WTC11 (cell line): ENCODE data around the gene SETDB1. TPM values are rescaled to one million over a fixed set of nuclear protein-coding genes. Genes with fewer than 3 reads are reported as not detected.
A peak's percentile ranks its signal among the peaks of the same experiment; 100 is the strongest.

Experiments
- ATAC-seq: fragments of 200-7000 bp; cut with Tn5 transposase; 2 replicates; pipeline ENCODE4 v1.10.0; 2021; ENCODE audit warnings: mild to moderate bottlenecking, moderate library complexity
- CTCF ChIA-PET: fragments of 300-600 bp; sonication (Branson Sonifier 250); formaldehyde crosslinking; loops from one replicate; lab custom pipeline; 2021; ENCODE audit warnings: antibody characterized with exemption; lab: Charles Lee
- POLR2A ChIA-PET: fragments of 350-600 bp; sonication (Branson Sonifier 250); formaldehyde crosslinking; loops from one replicate; lab custom pipeline; 2021; ENCODE audit warnings: antibody characterized with exemption; lab: Charles Lee
- DNase-seq: peaks from one replicate; pipeline ENCODE4 v3.0.0; 2021; ENCODE audit warnings: low spot score
- H3K27ac Mint-ChIP-seq: 2 replicates; pipeline ENCODE4 v1.8.0; 2021; ENCODE audit warnings: mixed read lengths
- H3K27me3 Mint-ChIP-seq: 2 replicates; pipeline ENCODE4 v1.8.0; 2021; ENCODE audit warnings: low read depth, mild to moderate bottlenecking, moderate library complexity, mixed read lengths
- H3K36me3 Mint-ChIP-seq: 2 replicates; pipeline ENCODE4 v1.8.0; 2021; ENCODE audit warnings: mixed read lengths
- H3K4me1 Mint-ChIP-seq: 2 replicates; pipeline ENCODE4 v1.8.0; 2022; ENCODE audit warnings: mixed read lengths
- H3K4me3 Mint-ChIP-seq: 2 replicates; pipeline ENCODE4 v1.8.0; 2021; ENCODE audit warnings: mild to moderate bottlenecking, moderate library complexity, mixed read lengths
- H3K9me3 Mint-ChIP-seq: 2 replicates; pipeline ENCODE4 v1.8.0; 2021; ENCODE audit warnings: mixed read lengths
- ATF3 ChIP-seq: sonication (generic); formaldehyde crosslinking; conservative IDR thresholded peaks from 2 replicates; pipeline ENCODE4 v1.8.1; 2022; ENCODE audit warnings: mild to moderate bottlenecking, missing genetic modification reagents
- E2F1 ChIP-seq: sonication (generic); formaldehyde crosslinking; IDR thresholded peaks from 2 replicates; pipeline ENCODE4 v1.8.0; 2022; ENCODE audit warnings: mild to moderate bottlenecking, missing genetic modification reagents
- FOXK1 ChIP-seq: sonication (generic); formaldehyde crosslinking; IDR thresholded peaks from 2 replicates; pipeline ENCODE4 v1.8.0; 2022; ENCODE audit warnings: mild to moderate bottlenecking, moderate library complexity, missing genetic modification reagents
- FOXP1 ChIP-seq: sonication (generic); formaldehyde crosslinking; IDR thresholded peaks from 2 replicates; pipeline ENCODE4 v1.8.0; 2022; ENCODE audit warnings: missing genetic modification reagents, mild to moderate bottlenecking, moderate library complexity, borderline replicate concordance
- GABPB1 ChIP-seq: sonication (generic); formaldehyde crosslinking; IDR thresholded peaks from 2 replicates; pipeline ENCODE4 v1.8.1; 2023; ENCODE audit warnings: mild to moderate bottlenecking, missing genetic modification reagents
- HMGXB4 ChIP-seq: sonication (generic); formaldehyde crosslinking; IDR thresholded peaks from 2 replicates; pipeline ENCODE4 v1.8.1; 2023; ENCODE audit warnings: mild to moderate bottlenecking, moderate library complexity, missing genetic modification reagents
- JAZF1 ChIP-seq: fragments of 250-450 bp; sonication (Bioruptor Pico); IDR thresholded peaks from 2 replicates; pipeline ENCODE4 v1.9.0; 2021; ENCODE audit warnings: moderate library complexity, mild to moderate bottlenecking, inconsistent platforms
- MAX ChIP-seq: sonication (generic); formaldehyde crosslinking; IDR thresholded peaks from 2 replicates; pipeline ENCODE4 v1.8.0; 2022; ENCODE audit warnings: mild to moderate bottlenecking, missing genetic modification reagents
- NFATC4 ChIP-seq: fragments of 250-450 bp; sonication (Bioruptor Pico); IDR thresholded peaks from 2 replicates; pipeline ENCODE4 v1.9.0; 2021; ENCODE audit warnings: mild to moderate bottlenecking
- NR1H2 ChIP-seq: sonication (generic); formaldehyde crosslinking; IDR thresholded peaks from 2 replicates; pipeline ENCODE4 v1.9.0; 2021; ENCODE audit warnings: mild to moderate bottlenecking, moderate library complexity, missing genetic modification reagents
- NR2C2 ChIP-seq: sonication (generic); formaldehyde crosslinking; IDR thresholded peaks from 2 replicates; pipeline ENCODE4 v1.8.0; 2022; ENCODE audit warnings: mild to moderate bottlenecking, missing genetic modification reagents
- OVOL2 ChIP-seq: fragments of 250-450 bp; sonication (Bioruptor Pico); IDR thresholded peaks from 2 replicates; pipeline ENCODE4 v1.9.0; 2021; ENCODE audit warnings: mild to moderate bottlenecking, borderline replicate concordance
- SP1 ChIP-seq: sonication (generic); formaldehyde crosslinking; conservative IDR thresholded peaks from 2 replicates; pipeline ENCODE4 v1.8.1; 2022; ENCODE audit warnings: missing genetic modification reagents
- TEAD4 ChIP-seq: sonication (generic); formaldehyde crosslinking; IDR thresholded peaks from 2 replicates; pipeline ENCODE4 v1.8.0; 2022; ENCODE audit warnings: mild to moderate bottlenecking, missing genetic modification reagents
- TP53 ChIP-seq: sonication (generic); formaldehyde crosslinking; IDR thresholded peaks from 2 replicates; pipeline ENCODE4 v1.8.1; 2023; ENCODE audit warnings: mild to moderate bottlenecking, missing genetic modification reagents
- ZBTB21 ChIP-seq: sonication (generic); formaldehyde crosslinking; IDR thresholded peaks from 2 replicates; pipeline ENCODE4 v1.8.1; 2023; ENCODE audit warnings: mild to moderate bottlenecking, missing genetic modification reagents, borderline replicate concordance
- ZNF219 ChIP-seq: sonication (generic); formaldehyde crosslinking; IDR thresholded peaks from 2 replicates; pipeline ENCODE4 v1.8.0; 2023; ENCODE audit warnings: missing genetic modification reagents, mild to moderate bottlenecking, borderline replicate concordance
- ZNF232 ChIP-seq: sonication (generic); formaldehyde crosslinking; IDR thresholded peaks from 2 replicates; pipeline ENCODE4 v1.8.0; 2022; ENCODE audit warnings: mild to moderate bottlenecking, missing genetic modification reagents
- ZNF263 ChIP-seq: sonication (generic); formaldehyde crosslinking; IDR thresholded peaks from 2 replicates; pipeline ENCODE4 v1.8.1; 2022; ENCODE audit warnings: low read depth, mild to moderate bottlenecking, moderate library complexity, missing genetic modification reagents
- ZNF416 ChIP-seq: fragments of 250-450 bp; sonication (Bioruptor Pico); IDR thresholded peaks from 2 replicates; pipeline ENCODE4 v1.9.0; 2021; ENCODE audit warnings: mild to moderate bottlenecking, inconsistent platforms
- ZNF423 ChIP-seq: fragments of 250-450 bp; sonication (Bioruptor Pico); IDR thresholded peaks from 2 replicates; pipeline ENCODE4 v2.1.2; 2022; ENCODE audit warnings: mild to moderate bottlenecking, moderate library complexity
- total RNA-seq: library from RNA; stranded (reverse); gene quantifications from 3 replicates; pipeline ENCODE4 v1.2.3, GENCODE V29; 2021
- TF ChIP-seq, protein P1 (sequence below): sonication (generic); formaldehyde crosslinking; IDR thresholded peaks from 2 replicates; pipeline ENCODE4 v1.8.1; 2023; ENCODE audit warnings: mild to moderate bottlenecking, missing genetic modification reagents
- TF ChIP-seq, protein P2 (sequence below): fragments of 250-450 bp; sonication (Bioruptor Pico); conservative IDR thresholded peaks from 2 replicates; pipeline ENCODE4 v1.9.0; 2021; ENCODE audit warnings: mild to moderate bottlenecking
- TF ChIP-seq, protein P3 (sequence below): sonication (generic); formaldehyde crosslinking; IDR thresholded peaks from 2 replicates; pipeline ENCODE4 v1.8.0; 2022; ENCODE audit warnings: missing genetic modification reagents
- TF ChIP-seq, protein P4 (sequence below): sonication (generic); formaldehyde crosslinking; IDR thresholded peaks from 2 replicates; pipeline ENCODE4 v1.8.0; 2023; ENCODE audit warnings: missing genetic modification reagents

Gene SETDB1
- total RNA-seq, 1 experiment from 2014 or later, result 53.1 TPM

DNA sequence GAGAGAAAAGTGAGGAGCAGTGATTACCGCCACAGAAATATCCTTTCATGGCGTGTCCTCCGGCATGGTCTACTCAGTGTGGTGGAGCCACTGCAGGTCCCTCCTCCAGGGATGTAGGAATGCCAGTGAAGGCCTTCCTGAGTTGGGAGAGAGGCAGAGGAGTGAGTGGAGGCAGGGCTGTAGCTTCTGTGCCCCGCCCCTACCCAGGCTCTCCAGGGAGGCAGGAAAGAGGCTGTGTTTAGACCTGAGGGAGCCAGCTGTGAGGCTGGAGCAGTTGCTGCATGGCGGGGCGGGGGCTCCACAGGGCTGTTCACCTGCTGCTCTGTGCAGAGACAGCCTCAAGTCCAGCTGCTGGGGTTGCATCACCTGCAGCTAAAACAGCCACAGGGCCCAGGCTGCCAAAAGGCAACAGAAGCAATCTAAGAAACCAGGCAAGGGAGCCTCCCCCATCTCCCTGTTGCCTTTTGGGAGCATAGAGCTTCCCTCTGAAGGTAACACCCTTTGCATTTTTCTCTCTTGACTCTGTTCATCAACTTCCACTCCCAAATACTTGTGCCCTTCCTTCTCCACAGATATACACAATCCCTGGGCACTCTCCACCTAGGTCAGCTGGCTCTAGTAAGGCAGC, 55.1 kb downstream of the SETDB1 start:
- Mint-ChIP-seq H3K27ac (peak overlapping the region; percentile 87), H3K27me3 (peaks cover 3% of the 10 kb centered on the region; the same call in 1 of the 2 replicates), H3K36me3 (no peaks in the 10 kb centered on the region), H3K9me3 (no peaks in the 10 kb centered on the region), H3K4me3 (peak overlapping the region; percentile 46; the same call in 1 of the 2 replicates), H3K4me1 (peaks cover 43% of the 10 kb centered on the region)
- POLR2A ChIA-PET, result interaction anchor here (1.0 to 1.6 kb wide), 6 partner anchors 15 to 401 kb away, joined by 3 to 14 read pairs (median 4); partner anchors contain the start of genes C1orf56, MINDY1 and MLLT11
- CTCF ChIA-PET, result interaction anchor here (0.6 to 10.3 kb wide), 18 partner anchors 9 to 398 kb away, joined by 3 to 109 read pairs (median 4); partner anchors contain the start of genes C1orf56, GABPB2, GOLPH3L and MINDY1
- ATAC-seq, result peak; percentile 85
- DNase-seq, result peak; percentile 82
- no peak for TF ChIP-seq HMGXB4 (CRISPR knock-in tag)
- TF ChIP-seq, protein P1, sequence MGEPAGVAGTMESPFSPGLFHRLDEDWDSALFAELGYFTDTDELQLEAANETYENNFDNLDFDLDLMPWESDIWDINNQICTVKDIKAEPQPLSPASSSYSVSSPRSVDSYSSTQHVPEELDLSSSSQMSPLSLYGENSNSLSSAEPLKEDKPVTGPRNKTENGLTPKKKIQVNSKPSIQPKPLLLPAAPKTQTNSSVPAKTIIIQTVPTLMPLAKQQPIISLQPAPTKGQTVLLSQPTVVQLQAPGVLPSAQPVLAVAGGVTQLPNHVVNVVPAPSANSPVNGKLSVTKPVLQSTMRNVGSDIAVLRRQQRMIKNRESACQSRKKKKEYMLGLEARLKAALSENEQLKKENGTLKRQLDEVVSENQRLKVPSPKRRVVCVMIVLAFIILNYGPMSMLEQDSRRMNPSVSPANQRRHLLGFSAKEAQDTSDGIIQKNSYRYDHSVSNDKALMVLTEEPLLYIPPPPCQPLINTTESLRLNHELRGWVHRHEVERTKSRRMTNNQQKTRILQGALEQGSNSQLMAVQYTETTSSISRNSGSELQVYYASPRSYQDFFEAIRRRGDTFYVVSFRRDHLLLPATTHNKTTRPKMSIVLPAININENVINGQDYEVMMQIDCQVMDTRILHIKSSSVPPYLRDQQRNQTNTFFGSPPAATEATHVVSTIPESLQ (CRISPR knock-in tag), result no peak
- no peak for TF ChIP-seq ZNF232
- TF ChIP-seq ZNF263 (CRISPR knock-in tag), result no peak
- TF ChIP-seq NR2C2 (CRISPR knock-in tag), result no peak
- TF ChIP-seq SP1 (CRISPR knock-in tag), result peak; percentile 50
- 0 out of 2 replicates have a peak, but pooled peaks have one; percentile 59 for TF ChIP-seq ATF3
- TF ChIP-seq NR1H2 (CRISPR knock-in tag), result no peak
- peak; percentile 36; the same call in 1 of the 2 replicates for TF ChIP-seq MAX (CRISPR knock-in tag)
- 0 out of 2 replicates have a peak, but pooled peaks have one; percentile 74 for TF ChIP-seq TP53 (CRISPR knock-in tag)
- TF ChIP-seq ZBTB21 (CRISPR knock-in tag), result peak; percentile 72; the same call in 1 of the 2 replicates
- no peak for TF ChIP-seq OVOL2 (CRISPR knock-in tag)
- no peak for TF ChIP-seq NFATC4 (CRISPR knock-in tag)
- TF ChIP-seq ZNF219 (CRISPR knock-in tag), result no peak
- no peak for TF ChIP-seq E2F1 (CRISPR knock-in tag)
- TF ChIP-seq, protein P2, sequence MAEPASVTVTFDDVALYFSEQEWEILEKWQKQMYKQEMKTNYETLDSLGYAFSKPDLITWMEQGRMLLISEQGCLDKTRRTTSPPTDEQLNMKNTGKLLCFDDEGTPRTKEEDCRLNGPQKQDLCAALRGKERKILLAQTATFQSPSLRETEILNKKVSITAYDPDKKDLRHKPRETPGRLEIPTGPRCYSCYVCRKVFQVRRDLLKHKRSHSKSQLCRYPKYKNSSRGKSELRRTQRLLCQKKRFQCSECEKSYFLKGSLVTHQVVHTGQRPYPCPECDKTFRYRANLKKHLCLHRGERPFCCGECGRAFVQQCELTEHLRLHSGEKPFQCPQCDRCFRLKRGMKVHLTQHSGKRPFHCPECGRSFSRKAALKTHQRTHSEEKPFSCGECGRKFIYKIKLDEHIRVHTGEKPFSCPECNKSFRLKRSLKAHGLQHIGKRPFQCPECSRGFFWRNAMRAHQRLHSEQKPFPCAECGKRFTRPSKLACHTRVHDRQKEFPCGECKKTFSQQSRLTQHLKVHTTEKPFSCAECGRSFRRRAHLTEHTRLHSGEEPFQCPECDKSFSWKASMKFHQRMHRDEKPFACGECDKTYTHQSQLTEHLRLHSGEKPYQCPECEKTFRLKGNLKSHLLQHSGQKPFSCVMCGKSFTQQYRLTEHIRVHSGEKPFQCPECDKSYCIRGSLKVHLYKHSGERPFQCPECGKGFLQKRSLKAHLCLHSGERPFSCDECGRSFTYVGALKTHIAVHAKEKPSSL, result no peak
- peak; percentile 21; the same call in 1 of the 2 replicates for TF ChIP-seq ZNF423 (CRISPR knock-in tag)
- TF ChIP-seq, protein P3, sequence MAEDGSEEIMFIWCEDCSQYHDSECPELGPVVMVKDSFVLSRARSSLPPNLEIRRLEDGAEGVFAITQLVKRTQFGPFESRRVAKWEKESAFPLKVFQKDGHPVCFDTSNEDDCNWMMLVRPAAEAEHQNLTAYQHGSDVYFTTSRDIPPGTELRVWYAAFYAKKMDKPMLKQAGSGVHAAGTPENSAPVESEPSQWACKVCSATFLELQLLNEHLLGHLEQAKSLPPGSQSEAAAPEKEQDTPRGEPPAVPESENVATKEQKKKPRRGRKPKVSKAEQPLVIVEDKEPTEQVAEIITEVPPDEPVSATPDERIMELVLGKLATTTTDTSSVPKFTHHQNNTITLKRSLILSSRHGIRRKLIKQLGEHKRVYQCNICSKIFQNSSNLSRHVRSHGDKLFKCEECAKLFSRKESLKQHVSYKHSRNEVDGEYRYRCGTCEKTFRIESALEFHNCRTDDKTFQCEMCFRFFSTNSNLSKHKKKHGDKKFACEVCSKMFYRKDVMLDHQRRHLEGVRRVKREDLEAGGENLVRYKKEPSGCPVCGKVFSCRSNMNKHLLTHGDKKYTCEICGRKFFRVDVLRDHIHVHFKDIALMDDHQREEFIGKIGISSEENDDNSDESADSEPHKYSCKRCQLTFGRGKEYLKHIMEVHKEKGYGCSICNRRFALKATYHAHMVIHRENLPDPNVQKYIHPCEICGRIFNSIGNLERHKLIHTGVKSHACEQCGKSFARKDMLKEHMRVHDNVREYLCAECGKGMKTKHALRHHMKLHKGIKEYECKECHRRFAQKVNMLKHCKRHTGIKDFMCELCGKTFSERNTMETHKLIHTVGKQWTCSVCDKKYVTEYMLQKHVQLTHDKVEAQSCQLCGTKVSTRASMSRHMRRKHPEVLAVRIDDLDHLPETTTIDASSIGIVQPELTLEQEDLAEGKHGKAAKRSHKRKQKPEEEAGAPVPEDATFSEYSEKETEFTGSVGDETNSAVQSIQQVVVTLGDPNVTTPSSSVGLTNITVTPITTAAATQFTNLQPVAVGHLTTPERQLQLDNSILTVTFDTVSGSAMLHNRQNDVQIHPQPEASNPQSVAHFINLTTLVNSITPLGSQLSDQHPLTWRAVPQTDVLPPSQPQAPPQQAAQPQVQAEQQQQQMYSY (CRISPR knock-in tag), result no peak
- 0 out of 2 replicates have a peak, but pooled peaks have one; percentile 15 for TF ChIP-seq ZNF416 (CRISPR knock-in tag)
- no peak for TF ChIP-seq TEAD4 (CRISPR knock-in tag)
- peak; percentile 19; the same call in 1 of the 2 replicates for TF ChIP-seq FOXP1 (CRISPR knock-in tag)
- 0 out of 2 replicates have a peak, but pooled peaks have one; percentile 34 for TF ChIP-seq FOXK1 (CRISPR knock-in tag)
- TF ChIP-seq GABPB1, result peak; percentile 86
- TF ChIP-seq, protein P4, sequence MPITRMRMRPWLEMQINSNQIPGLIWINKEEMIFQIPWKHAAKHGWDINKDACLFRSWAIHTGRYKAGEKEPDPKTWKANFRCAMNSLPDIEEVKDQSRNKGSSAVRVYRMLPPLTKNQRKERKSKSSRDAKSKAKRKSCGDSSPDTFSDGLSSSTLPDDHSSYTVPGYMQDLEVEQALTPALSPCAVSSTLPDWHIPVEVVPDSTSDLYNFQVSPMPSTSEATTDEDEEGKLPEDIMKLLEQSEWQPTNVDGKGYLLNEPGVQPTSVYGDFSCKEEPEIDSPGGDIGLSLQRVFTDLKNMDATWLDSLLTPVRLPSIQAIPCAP (CRISPR knock-in tag), result no peak
- TF ChIP-seq JAZF1 (CRISPR knock-in tag), result no peak
